Measurements from ENCODE around the gene CNOT9. TPM values are rescaled to one million over a fixed set of nuclear protein-coding genes. Genes with fewer than 3 reads are reported as not detected.

Gene CNOT9
- total and polyA plus RNA-seq, 4 donors = 10.5 to 24.4 (median 14.8) TPM

DNA sequence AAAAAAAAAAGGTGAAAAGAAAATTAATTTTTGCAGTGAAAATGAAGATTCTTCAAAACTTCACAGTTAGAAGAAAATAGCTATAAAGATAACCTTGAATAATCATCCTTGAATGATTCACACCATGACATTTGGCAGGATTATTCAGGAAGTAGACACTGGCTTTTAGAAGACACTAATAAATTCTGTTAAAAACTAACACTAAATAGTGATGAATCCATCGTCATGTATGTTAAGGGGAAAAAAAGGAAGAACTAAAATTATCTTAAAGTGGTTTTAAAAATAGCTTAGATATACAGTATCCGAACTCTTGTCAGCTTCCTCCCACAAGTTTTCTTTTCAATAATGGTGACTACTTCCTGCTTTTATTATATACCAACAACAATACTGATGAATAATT is 10.7 kb upstream of the CNOT9 start:
- no peak overlapping the region for H3K27ac ChIP-seq (ENCODE audit: low read depth in 1 of 2, low read length in 2 of 2)
- H3K36me3 ChIP-seq (ENCODE audit: control insufficient read depth in 4 of 4, insufficient read depth in 3 of 4, low read depth in 1 of 4, low read length in 3 of 4) = peaks cover 18 to 47% (median 34%) of the 10 kb centered on the region in 4 donors
- DNase-seq (ENCODE audit: low spot score) = no peak
- TF ChIP-seq, protein P1, sequence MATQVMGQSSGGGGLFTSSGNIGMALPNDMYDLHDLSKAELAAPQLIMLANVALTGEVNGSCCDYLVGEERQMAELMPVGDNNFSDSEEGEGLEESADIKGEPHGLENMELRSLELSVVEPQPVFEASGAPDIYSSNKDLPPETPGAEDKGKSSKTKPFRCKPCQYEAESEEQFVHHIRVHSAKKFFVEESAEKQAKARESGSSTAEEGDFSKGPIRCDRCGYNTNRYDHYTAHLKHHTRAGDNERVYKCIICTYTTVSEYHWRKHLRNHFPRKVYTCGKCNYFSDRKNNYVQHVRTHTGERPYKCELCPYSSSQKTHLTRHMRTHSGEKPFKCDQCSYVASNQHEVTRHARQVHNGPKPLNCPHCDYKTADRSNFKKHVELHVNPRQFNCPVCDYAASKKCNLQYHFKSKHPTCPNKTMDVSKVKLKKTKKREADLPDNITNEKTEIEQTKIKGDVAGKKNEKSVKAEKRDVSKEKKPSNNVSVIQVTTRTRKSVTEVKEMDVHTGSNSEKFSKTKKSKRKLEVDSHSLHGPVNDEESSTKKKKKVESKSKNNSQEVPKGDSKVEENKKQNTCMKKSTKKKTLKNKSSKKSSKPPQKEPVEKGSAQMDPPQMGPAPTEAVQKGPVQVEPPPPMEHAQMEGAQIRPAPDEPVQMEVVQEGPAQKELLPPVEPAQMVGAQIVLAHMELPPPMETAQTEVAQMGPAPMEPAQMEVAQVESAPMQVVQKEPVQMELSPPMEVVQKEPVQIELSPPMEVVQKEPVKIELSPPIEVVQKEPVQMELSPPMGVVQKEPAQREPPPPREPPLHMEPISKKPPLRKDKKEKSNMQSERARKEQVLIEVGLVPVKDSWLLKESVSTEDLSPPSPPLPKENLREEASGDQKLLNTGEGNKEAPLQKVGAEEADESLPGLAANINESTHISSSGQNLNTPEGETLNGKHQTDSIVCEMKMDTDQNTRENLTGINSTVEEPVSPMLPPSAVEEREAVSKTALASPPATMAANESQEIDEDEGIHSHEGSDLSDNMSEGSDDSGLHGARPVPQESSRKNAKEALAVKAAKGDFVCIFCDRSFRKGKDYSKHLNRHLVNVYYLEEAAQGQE (IDR thresholded peaks at IDR 0.05) = no peak
- no peak for TF ChIP-seq RXRA (IDR thresholded peaks at IDR 0.05)
- no peak for TF ChIP-seq FOXA2 (IDR thresholded peaks at IDR 0.05)
- no peak for TF ChIP-seq HNF4A (conservative IDR thresholded peaks at IDR 0.05)
- TF ChIP-seq, protein P2, sequence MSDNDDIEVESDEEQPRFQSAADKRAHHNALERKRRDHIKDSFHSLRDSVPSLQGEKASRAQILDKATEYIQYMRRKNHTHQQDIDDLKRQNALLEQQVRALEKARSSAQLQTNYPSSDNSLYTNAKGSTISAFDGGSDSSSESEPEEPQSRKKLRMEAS (IDR thresholded peaks at IDR 0.05) = no peak
- TF ChIP-seq SP1 (IDR thresholded peaks at IDR 0.05) = no peak
- no peak for TF ChIP-seq TAF1 (conservative IDR thresholded peaks at IDR 0.05)
- no peak for TF ChIP-seq EGR1 (IDR thresholded peaks at IDR 0.05; ENCODE audit: low read depth in 2 of 2)
- TF ChIP-seq, protein P3, sequence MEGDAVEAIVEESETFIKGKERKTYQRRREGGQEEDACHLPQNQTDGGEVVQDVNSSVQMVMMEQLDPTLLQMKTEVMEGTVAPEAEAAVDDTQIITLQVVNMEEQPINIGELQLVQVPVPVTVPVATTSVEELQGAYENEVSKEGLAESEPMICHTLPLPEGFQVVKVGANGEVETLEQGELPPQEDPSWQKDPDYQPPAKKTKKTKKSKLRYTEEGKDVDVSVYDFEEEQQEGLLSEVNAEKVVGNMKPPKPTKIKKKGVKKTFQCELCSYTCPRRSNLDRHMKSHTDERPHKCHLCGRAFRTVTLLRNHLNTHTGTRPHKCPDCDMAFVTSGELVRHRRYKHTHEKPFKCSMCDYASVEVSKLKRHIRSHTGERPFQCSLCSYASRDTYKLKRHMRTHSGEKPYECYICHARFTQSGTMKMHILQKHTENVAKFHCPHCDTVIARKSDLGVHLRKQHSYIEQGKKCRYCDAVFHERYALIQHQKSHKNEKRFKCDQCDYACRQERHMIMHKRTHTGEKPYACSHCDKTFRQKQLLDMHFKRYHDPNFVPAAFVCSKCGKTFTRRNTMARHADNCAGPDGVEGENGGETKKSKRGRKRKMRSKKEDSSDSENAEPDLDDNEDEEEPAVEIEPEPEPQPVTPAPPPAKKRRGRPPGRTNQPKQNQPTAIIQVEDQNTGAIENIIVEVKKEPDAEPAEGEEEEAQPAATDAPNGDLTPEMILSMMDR (IDR thresholded peaks at IDR 0.05; ENCODE audit: low read depth, low read length, missing input control) = no peak
- TF ChIP-seq GABPA (IDR thresholded peaks at IDR 0.05 in 1 of 2, conservative IDR thresholded peaks at IDR 0.05 in 1 of 2) = no peak
- no peak for TF ChIP-seq JUND (IDR thresholded peaks at IDR 0.05)
- no peak for TF ChIP-seq YY1 (IDR thresholded peaks at IDR 0.05)
- TF ChIP-seq, protein P4, sequence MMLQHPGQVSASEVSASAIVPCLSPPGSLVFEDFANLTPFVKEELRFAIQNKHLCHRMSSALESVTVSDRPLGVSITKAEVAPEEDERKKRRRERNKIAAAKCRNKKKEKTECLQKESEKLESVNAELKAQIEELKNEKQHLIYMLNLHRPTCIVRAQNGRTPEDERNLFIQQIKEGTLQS (IDR thresholded peaks at IDR 0.05) = no peak
- no peak for TF ChIP-seq FOXA1 (IDR thresholded peaks at IDR 0.05)
- TF ChIP-seq RAD21 (IDR thresholded peaks at IDR 0.05) = no peak
- no peaks in the 10 kb centered on the region for H3K27me3 ChIP-seq (ENCODE audit: control insufficient read depth in 4 of 4, insufficient read depth in 4 of 4, low read length in 3 of 4)
- WGBS = 71% methylated on average over 2 of the region's 2 CpGs
- peaks cover 0 to 4% (median under 1%) of the 10 kb centered on the region in 4 donors for H3K4me1 ChIP-seq (ENCODE audit: control insufficient read depth in 4 of 4, insufficient read depth in 4 of 4, low read length in 3 of 4)
- no peak overlapping the region for H3K4me3 ChIP-seq (ENCODE audit: low read depth in 1 of 3, low read length in 3 of 3)
- no peaks in the 10 kb centered on the region for H3K9me3 ChIP-seq (ENCODE audit: control insufficient read depth in 4 of 4, low read length in 3 of 4)
- no peak overlapping the region for H3K9ac ChIP-seq (ENCODE audit: low read depth in 1 of 2, low read length in 2 of 2)

DNA sequence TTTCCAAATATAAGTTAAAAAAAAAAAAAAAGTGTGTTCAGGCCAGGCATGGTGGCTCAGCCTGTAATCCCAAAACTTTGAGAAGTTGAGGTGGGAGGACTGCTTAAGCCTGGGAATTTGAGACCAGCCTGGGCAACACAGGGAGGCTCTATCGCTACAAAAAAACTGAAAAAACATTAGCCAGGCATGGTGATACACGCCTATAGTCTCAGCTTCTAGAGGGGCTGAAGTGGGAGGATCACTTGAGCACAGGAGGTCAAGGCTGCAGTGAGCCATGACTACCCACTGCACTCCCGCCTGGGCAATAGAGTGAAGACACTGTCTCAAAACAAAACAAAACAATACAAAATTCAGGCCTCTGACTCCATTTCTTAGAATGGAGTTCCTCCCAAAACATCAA is 9.7 kb upstream of the CNOT9 start:
- Histone ChIP-seq H3K9ac (ENCODE audit: low read depth in 1 of 2, low read length in 2 of 2) (no peak overlapping the region), H3K36me3 (ENCODE audit: control insufficient read depth in 4 of 4, insufficient read depth in 3 of 4, low read depth in 1 of 4, low read length in 3 of 4) (peaks cover 12 to 41% (median 26%) of the 10 kb centered on the region in 4 donors), H3K27me3 (ENCODE audit: control insufficient read depth in 4 of 4, insufficient read depth in 4 of 4, low read length in 3 of 4) (no peaks in the 10 kb centered on the region), H3K4me3 (ENCODE audit: low read depth in 1 of 3, low read length in 3 of 3) (no peak overlapping the region), H3K4me1 (ENCODE audit: control insufficient read depth in 4 of 4, insufficient read depth in 4 of 4, low read length in 3 of 4) (peaks cover 0 to 4% (median under 1%) of the 10 kb centered on the region in 4 donors), H3K9me3 (ENCODE audit: control insufficient read depth in 4 of 4, low read length in 3 of 4) (no peaks in the 10 kb centered on the region), H3K27ac (ENCODE audit: low read depth in 1 of 2, low read length in 2 of 2) (no peak overlapping the region)
- WGBS = 97% methylated on average over 3 of the region's 3 CpGs
- TF ChIP-seq RXRA (IDR thresholded peaks at IDR 0.05) = no peak
- TF ChIP-seq RAD21 (IDR thresholded peaks at IDR 0.05) = no peak
- TF ChIP-seq EGR1 (IDR thresholded peaks at IDR 0.05; ENCODE audit: low read depth in 2 of 2) = no peak
- TF ChIP-seq, protein P1 (IDR thresholded peaks at IDR 0.05) = no peak
- no peak for TF ChIP-seq JUND (IDR thresholded peaks at IDR 0.05)
- no peak for TF ChIP-seq TAF1 (conservative IDR thresholded peaks at IDR 0.05)
- TF ChIP-seq, protein P3 (IDR thresholded peaks at IDR 0.05; ENCODE audit: low read depth, low read length, missing input control) = no peak
- TF ChIP-seq, protein P4 (IDR thresholded peaks at IDR 0.05) = no peak
- TF ChIP-seq, protein P5, sequence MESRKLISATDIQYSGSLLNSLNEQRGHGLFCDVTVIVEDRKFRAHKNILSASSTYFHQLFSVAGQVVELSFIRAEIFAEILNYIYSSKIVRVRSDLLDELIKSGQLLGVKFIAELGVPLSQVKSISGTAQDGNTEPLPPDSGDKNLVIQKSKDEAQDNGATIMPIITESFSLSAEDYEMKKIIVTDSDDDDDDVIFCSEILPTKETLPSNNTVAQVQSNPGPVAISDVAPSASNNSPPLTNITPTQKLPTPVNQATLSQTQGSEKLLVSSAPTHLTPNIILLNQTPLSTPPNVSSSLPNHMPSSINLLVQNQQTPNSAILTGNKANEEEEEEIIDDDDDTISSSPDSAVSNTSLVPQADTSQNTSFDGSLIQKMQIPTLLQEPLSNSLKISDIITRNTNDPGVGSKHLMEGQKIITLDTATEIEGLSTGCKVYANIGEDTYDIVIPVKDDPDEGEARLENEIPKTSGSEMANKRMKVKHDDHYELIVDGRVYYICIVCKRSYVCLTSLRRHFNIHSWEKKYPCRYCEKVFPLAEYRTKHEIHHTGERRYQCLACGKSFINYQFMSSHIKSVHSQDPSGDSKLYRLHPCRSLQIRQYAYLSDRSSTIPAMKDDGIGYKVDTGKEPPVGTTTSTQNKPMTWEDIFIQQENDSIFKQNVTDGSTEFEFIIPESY (IDR thresholded peaks at IDR 0.05) = no peak
- no peak for DNase-seq (ENCODE audit: low spot score)
